Thoracic aorta (tissue), 2 donors: ENCODE data around the gene WNT7B. TPM values are rescaled to one million over a fixed set of nuclear protein-coding genes. Genes with fewer than 3 reads are reported as not detected.

Source experiments
- ATAC-seq: fragments of 150-250 bp; one replicate; pipeline ENCODE4 v1.8.0; 2017; ENCODE audit warnings: low read depth; ENCODE audit not compliant: insufficient number of reproducible peaks, low FRiP score
- DNase-seq: peaks from one replicate; pipeline ENCODE4 v3.0.0-alpha.2; 2020; ENCODE audit warnings: low spot score
- H3K27ac ChIP-seq, 2 donors: fragments of 200-600 bp; sonication (generic); 1 replicate in 1 of 2; 2 replicates in 1 of 2; pipeline ENCODE4 v1.5.1; 2016; ENCODE audit warnings: mild to moderate bottlenecking in 2 of 2, moderate library complexity in 2 of 2
- H3K27me3 ChIP-seq: fragments of 200-600 bp; sonication (generic); replicated peaks from 2 replicates; pipeline ENCODE4 v1.6.0; 2016; ENCODE audit warnings: mild to moderate bottlenecking; ENCODE audit not compliant: insufficient read depth
- H3K36me3 ChIP-seq: fragments of 200-600 bp; sonication (generic); one replicate; pipeline ENCODE4 v1.5.1; 2016
- H3K4me1 ChIP-seq, 2 donors: fragments of 200-600 bp; sonication (generic); 1 replicate in 1 of 2; 2 replicates in 1 of 2; pipeline versions ENCODE4 v1.5.1 to v1.6.0; 2016; ENCODE audit warnings: low read depth in 2 of 2, mild to moderate bottlenecking in 1 of 2; ENCODE audit not compliant: control insufficient read depth in 1 of 2
- H3K4me3 ChIP-seq: fragments of 200-600 bp; sonication (generic); 2 replicates; pipeline ENCODE4 v1.5.1; 2016; ENCODE audit warnings: mild to moderate bottlenecking
- H3K9me3 ChIP-seq: fragments of 200-600 bp; sonication (generic); 2 replicates; pipeline ENCODE4 v1.5.1; 2016
- total RNA-seq, 2 donors: library from RNA; depleted of rRNA; stranded (reverse); fragments of >200 nt; gene quantifications; one replicate each; pipeline versions ENCODE4 v1.1.0 to v1.2.3, GENCODE V29; 2016
- TF ChIP-seq, protein P1 (sequence below): fragments of 200-600 bp; sonication (generic); IDR thresholded peaks from one replicate; pipeline ENCODE4 v1.5.1; 2019; ENCODE audit warnings: antibody characterized with exemption

Gene WNT7B
- total RNA-seq, 2 donors from 2014 or later: not detected

DNA sequence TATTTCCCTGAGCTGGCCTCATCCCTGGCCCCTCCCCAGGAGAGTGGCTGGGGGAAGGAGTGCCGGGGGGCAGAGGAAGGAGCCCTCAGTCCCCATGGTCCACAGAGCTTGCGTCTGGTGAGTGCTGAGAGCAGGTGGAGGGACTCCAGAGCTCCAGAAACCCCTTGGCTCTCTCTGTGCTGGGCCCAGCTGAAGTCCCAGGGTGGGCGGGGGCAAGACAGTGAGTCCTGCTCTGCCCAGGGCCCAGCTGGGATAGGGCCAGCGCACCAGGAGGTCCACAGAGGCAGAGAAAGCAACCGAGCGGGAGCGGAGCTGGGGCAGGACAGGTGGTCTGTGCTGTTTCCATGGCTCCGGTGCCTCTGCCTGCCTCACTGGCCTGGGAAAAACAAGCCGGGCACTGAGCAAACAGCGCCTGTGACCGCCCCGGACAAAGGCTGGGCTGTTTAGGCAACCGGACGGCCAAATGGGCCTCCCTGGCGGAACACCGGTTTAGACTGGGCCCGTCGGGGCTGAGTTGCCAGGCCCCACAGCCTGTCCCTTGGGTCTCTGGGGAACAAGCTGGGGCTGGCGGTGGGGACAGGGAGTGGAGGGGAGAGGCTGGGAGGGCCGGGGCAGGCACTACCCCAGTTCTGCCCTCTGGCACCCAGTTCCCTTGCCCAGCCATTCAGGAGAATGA lies 34.1 kb upstream of the WNT7B start:
- Histone ChIP-seq H3K4me1 (peaks cover 26 to 51% of the 10 kb centered on the region in 2 donors), H3K4me3 (no peak overlapping the region)
- DNase-seq: no peak

DNA sequence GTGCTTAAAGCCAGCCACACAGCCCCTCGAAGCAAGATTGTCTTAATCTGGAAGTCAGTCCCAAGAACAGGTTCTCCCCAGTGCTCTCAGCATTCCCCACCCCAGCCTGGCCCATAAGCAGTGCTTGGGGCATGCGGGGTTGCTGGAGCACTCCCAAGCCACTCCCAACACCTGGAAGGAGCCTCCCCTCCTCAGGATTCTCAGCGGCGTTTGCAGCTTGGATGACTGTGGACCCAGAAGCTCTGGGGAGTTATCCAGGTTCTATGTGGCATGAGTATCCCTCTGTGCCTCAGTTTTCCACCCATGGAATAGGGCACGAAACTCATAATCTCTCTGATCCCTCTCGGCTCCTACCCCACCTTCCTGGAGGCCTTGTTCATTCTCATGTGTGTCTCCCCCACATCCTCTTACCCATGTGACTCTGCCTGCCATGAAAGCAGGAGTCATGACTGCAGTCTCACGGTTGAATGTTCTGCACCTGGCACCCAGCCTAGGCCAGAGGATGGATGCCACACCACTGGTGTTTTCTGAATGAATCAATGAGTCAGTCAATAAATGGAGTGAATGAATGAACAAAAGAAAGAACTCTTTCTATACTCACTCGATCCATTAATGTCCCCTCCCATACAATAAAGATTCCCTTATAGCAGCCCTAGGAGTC lies 33.4 kb upstream of the WNT7B start:
- ATAC-seq: no peak

More for the DNA sequence above, 34.1 kb upstream of the WNT7B start:
- Histone ChIP-seq H3K27ac (no peak overlapping the region), H3K27me3 (no peaks in the 10 kb centered on the region), H3K36me3 (no peaks in the 10 kb centered on the region), H3K9me3 (no peaks in the 10 kb centered on the region)
- no peak for ATAC-seq
- TF ChIP-seq, protein P1, sequence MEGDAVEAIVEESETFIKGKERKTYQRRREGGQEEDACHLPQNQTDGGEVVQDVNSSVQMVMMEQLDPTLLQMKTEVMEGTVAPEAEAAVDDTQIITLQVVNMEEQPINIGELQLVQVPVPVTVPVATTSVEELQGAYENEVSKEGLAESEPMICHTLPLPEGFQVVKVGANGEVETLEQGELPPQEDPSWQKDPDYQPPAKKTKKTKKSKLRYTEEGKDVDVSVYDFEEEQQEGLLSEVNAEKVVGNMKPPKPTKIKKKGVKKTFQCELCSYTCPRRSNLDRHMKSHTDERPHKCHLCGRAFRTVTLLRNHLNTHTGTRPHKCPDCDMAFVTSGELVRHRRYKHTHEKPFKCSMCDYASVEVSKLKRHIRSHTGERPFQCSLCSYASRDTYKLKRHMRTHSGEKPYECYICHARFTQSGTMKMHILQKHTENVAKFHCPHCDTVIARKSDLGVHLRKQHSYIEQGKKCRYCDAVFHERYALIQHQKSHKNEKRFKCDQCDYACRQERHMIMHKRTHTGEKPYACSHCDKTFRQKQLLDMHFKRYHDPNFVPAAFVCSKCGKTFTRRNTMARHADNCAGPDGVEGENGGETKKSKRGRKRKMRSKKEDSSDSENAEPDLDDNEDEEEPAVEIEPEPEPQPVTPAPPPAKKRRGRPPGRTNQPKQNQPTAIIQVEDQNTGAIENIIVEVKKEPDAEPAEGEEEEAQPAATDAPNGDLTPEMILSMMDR: no peak

DNA sequence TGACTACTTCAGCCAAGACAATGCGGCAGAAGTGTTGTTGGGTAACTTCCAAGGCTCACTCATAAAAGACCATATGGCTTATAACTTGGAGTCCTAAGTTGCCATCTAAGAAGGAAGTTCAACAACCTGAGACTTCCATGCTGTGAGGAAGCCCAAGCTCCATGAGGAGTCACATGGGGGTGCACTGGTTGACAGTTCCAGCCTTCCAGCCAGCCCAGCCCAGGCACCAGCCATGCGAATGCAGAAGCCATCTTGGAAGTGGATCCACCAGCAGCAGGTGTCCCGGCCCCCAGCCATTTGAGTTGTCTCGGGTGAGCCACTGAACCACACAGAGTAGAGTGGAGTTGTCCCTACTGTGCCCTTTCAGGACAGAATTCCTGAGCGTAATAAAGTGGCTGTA lies 32.8 kb upstream of the WNT7B start:
- Histone ChIP-seq H3K4me1 (peaks cover 28 to 48% of the 10 kb centered on the region in 2 donors), H3K36me3 (no peaks in the 10 kb centered on the region), H3K9me3 (no peaks in the 10 kb centered on the region), H3K27me3 (no peaks in the 10 kb centered on the region), H3K27ac (no peak overlapping the region), H3K4me3 (no peak overlapping the region)
- DNase-seq: no peak
- TF ChIP-seq, protein P1: no peak
- ATAC-seq: no peak

More for the DNA sequence above, 33.4 kb upstream of the WNT7B start:
- peaks cover 28 to 53% of the 10 kb centered on the region in 2 donors for H3K4me1 ChIP-seq
- H3K36me3 ChIP-seq: no peaks in the 10 kb centered on the region
- H3K4me3 ChIP-seq: no peak overlapping the region
- no peak for DNase-seq
- no peaks in the 10 kb centered on the region for H3K27me3 ChIP-seq
- H3K9me3 ChIP-seq: no peaks in the 10 kb centered on the region
- H3K27ac ChIP-seq: no peak overlapping the region
- TF ChIP-seq, protein P1: no peak

DNA sequence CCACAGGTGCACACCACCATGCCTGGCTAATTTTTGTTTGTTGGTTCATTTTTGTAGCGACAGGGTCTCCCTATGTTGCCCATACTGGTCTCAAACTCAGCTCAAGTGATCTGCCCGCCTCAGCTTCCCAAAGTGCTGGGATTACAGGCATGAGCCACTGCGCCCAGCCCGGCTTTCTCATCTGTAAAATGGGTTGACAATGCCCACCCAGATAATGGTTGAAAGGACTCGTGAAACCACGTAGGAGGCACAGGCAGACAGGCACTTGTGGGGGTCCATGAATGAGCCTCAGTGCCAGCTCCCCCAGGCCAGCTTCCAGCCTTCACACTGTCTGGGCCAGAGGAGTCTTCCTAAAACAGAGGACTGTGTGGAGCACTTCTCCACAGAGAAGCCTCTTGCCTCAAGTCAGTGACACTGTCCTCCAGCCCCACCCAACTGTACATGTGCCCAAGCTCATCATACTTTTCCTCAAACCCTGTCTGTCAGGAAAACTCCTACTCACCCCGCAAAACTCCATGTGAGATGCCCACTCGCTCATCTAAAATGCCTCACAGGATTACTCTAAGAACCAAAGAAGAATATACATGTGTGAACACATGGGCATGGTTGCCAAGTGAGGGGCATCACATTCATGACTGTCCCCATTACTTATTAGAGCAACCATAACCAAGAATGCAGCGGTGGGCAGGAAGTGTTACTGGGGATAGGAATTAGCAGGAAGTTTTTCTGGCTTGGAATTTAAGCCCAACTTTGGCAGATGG lies 32.1 kb upstream of the WNT7B start:
- no peak for ATAC-seq
- Histone ChIP-seq H3K27ac (peak overlapping the region; percentile 99), H3K4me1 (peaks cover 24 to 41% of the 10 kb centered on the region in 2 donors), H3K27me3 (no peaks in the 10 kb centered on the region), H3K9me3 (no peaks in the 10 kb centered on the region), H3K4me3 (no peak overlapping the region), H3K36me3 (no peaks in the 10 kb centered on the region)
- TF ChIP-seq, protein P1: no peak
- DNase-seq: no peak

DNA sequence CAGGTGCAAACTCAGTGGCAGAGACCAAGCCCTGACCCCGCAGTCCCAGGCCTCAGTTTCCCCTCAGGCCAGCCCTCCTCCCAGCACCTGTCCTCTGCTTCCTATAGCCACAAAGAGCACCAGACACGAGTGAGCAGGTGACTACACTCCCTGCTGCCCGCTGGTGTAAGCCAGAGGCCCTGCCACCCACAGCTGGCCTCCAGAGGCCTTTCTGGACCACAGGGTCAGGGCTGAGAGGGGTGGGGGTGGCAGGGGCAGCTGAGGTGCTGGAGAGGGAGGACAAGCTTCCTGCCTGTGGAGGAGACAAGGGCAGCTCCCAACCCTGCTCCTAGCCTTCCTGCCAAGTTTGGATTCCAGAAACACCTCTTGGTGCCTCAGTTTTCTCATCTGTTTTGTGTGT lies 31.3 kb upstream of the WNT7B start:
- Histone ChIP-seq H3K4me1 (peaks cover 24 to 40% of the 10 kb centered on the region in 2 donors), H3K36me3 (no peaks in the 10 kb centered on the region), H3K9me3 (no peaks in the 10 kb centered on the region), H3K4me3 (no peak overlapping the region), H3K27me3 (no peaks in the 10 kb centered on the region), H3K27ac (peak overlapping the region; percentile 99)
- DNase-seq: no peak
- ATAC-seq: no peak
- TF ChIP-seq, protein P1: no peak
